Measurements from ENCODE around the gene FAM114A1.

The FAM114A1 gene

GRCh38 chr4:38957261-38957815, 89.7 kb downstream of the FAM114A1 start:
- H3K36me3 ChIP-seq (ENCODE audit: control insufficient read depth in 2 of 2, insufficient read depth in 1 of 2, low read length in 2 of 2): no peaks in the 10 kb centered on the region
- POLR2A ChIA-PET: no interaction called here
- H3K27ac ChIP-seq (ENCODE audit: extremely low read depth, low read depth, low read length): no peak overlapping the region
- CTCF ChIA-PET: interaction anchor here (0.7 kb wide), 1 partner anchor 89 kb away, joined by 3 read pairs; no protein-coding TSS in a partner anchor
- H3K4me3 ChIP-seq (ENCODE audit: low read depth, low read length): no peak overlapping the region
- H3K9me3 ChIP-seq (ENCODE audit: control insufficient read depth, insufficient read depth, low read depth, low read length): no peaks in the 10 kb centered on the region
- H3K4me1 ChIP-seq (ENCODE audit: control insufficient read depth, insufficient read depth, low read length): no peaks in the 10 kb centered on the region
- no peak for TF ChIP-seq ZNF248 (tag by site-specific recombination; IDR thresholded peaks at IDR 0.05)
- no peak for TF ChIP-seq GLI2 (tag by site-specific recombination; IDR thresholded peaks at IDR 0.05; ENCODE audit: borderline replicate concordance, low read depth)
- TF ChIP-seq KLF9 (tag by site-specific recombination; IDR thresholded peaks at IDR 0.05; ENCODE audit: low read depth): no peak
- TF ChIP-seq ZBTB7A (tag by site-specific recombination; IDR thresholded peaks at IDR 0.05; ENCODE audit: low read depth): no peak
- TF ChIP-seq SALL2 (tag by site-specific recombination; IDR thresholded peaks at IDR 0.05; ENCODE audit: borderline replicate concordance): no peak
- TF ChIP-seq ZXDB (tag by site-specific recombination; IDR thresholded peaks at IDR 0.05): no peak
- no peak for TF ChIP-seq KLF8 (tag by site-specific recombination; IDR thresholded peaks at IDR 0.05)
- TF ChIP-seq ZFP41 (tag by site-specific recombination; IDR thresholded peaks at IDR 0.05; ENCODE audit: borderline replicate concordance): no peak
- no peak for TF ChIP-seq ZNF600 (tag by site-specific recombination; IDR thresholded peaks at IDR 0.05)
- no peak for TF ChIP-seq ELK4 (IDR thresholded peaks at IDR 0.05; ENCODE audit: borderline replicate concordance, low read depth, low read length)
- TF ChIP-seq KLF1 (tag by site-specific recombination; IDR thresholded peaks at IDR 0.05): no peak
- TF ChIP-seq ZNF449 (tag by site-specific recombination; IDR thresholded peaks at IDR 0.05): no peak
- no peak for TF ChIP-seq ZNF571 (tag by site-specific recombination; IDR thresholded peaks at IDR 0.05)
- no peak for TF ChIP-seq ZBTB17 (tag by site-specific recombination; IDR thresholded peaks at IDR 0.05)

- POLR2A ChIA-PET: interaction anchor here (0.6 kb wide), 1 partner anchor 15 kb away, joined by 4 read pairs; no protein-coding TSS in a partner anchor
- Histone ChIP-seq H3K27ac (ENCODE audit: extremely low read depth, low read depth, low read length) (no peak overlapping the region), H3K9me3 (ENCODE audit: control insufficient read depth, insufficient read depth, low read depth, low read length) (no peaks in the 10 kb centered on the region), H3K4me1 (ENCODE audit: control insufficient read depth, insufficient read depth, low read length) (no peaks in the 10 kb centered on the region), H3K36me3 (ENCODE audit: control insufficient read depth in 2 of 2, insufficient read depth in 1 of 2, low read length in 2 of 2) (no peaks in the 10 kb centered on the region), H3K4me3 (ENCODE audit: low read depth, low read length) (no peak overlapping the region)
- CTCF ChIA-PET: no interaction called here
- TF ChIP-seq ZNF692 (tag by site-specific recombination; IDR thresholded peaks at IDR 0.05): no peak
- no peak for TF ChIP-seq KLF9 (tag by site-specific recombination; IDR thresholded peaks at IDR 0.05; ENCODE audit: low read depth)
- TF ChIP-seq ZNF398 (tag by site-specific recombination; IDR thresholded peaks at IDR 0.05): no peak
- no peak for TF ChIP-seq ZFHX2 (tag by site-specific recombination; conservative IDR thresholded peaks at IDR 0.05)
- no peak for TF ChIP-seq ZNF148 (tag by site-specific recombination; IDR thresholded peaks at IDR 0.05; ENCODE audit: borderline replicate concordance)
- TF ChIP-seq REPIN1 (tag by site-specific recombination; IDR thresholded peaks at IDR 0.05; ENCODE audit: low read depth): no peak
- TF ChIP-seq ZNF366 (tag by site-specific recombination; conservative IDR thresholded peaks at IDR 0.05): no peak
- TF ChIP-seq KLF16 (tag by site-specific recombination; IDR thresholded peaks at IDR 0.05): no peak
- TF ChIP-seq ZNF350 (tag by site-specific recombination; IDR thresholded peaks at IDR 0.05): no peak
- TF ChIP-seq ZNF513 (tag by site-specific recombination; IDR thresholded peaks at IDR 0.05): no peak
- no peak for TF ChIP-seq ZNF514 (tag by site-specific recombination; IDR thresholded peaks at IDR 0.05)
Observed at GRCh38 chr4:38957893-38958292, 90.3 kb downstream of the FAM114A1 start.

All from HEK293 (cell line).